ENCODE data around the gene LRRC8C.
"Not testable (repeated sequence)": the region's sequence is repeated elsewhere in the genome, so short reads cannot be mapped to it uniquely, and the experiment has no call there.

Gene LRRC8C

GRCh38 chr1:89624715-89625323 is 8.1 kb upstream of the LRRC8C start:
- peaks cover 2 to 11% (median 5%) of the 10 kb centered on the region in 10 experiments; a peak in 15 of 20 replicates for H3K4me1 ChIP-seq
- 0 out of 22 replicates have a peak, but pooled peaks cover 0 to 4% (median 0%) of the 10 kb centered on the region in 11 experiments for H4K20me1 ChIP-seq
- H3K27me3 ChIP-seq: no peaks in the 10 kb centered on the region
- H3K4me3 ChIP-seq: no peak overlapping the region
- peaks cover 4 to 54% (median 29%) of the 10 kb centered on the region in 11 experiments; a peak in 18 of 22 replicates for H3K36me3 ChIP-seq
- H3K27ac ChIP-seq: no peak overlapping the region
- H3K9me3 ChIP-seq (replicated peaks in 1 of 11): no peaks in the 10 kb centered on the region
- TF ChIP-seq Cebpa-rat (IDR thresholded peaks at IDR 0.05): no peak
- no peak overlapping the region for H3K4me2 ChIP-seq
- H3K9ac ChIP-seq: no peak overlapping the region

DNA sequence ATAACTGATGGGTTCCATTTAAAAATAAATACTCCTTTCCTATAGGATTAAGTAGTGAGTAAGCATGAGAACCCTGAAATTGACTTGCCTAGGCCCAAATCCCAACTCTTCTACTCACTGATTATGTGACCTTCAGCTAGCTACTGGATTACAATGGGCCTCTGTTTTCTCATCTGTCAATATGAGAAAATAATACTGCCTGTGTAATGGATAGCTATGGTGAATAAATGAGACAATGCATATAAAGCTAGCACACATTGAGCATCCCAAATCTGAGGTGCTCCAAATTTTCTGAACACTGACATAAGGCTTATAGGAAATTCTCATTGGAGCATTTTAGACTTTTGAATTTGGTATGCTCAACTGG is 5.3 kb upstream of the LRRC8C start:
- H3K36me3 ChIP-seq: peaks cover 4 to 58% (median 26%) of the 10 kb centered on the region in 11 experiments; a peak in 17 of 22 replicates
- H3K9me3 ChIP-seq (replicated peaks in 1 of 11): no peaks in the 10 kb centered on the region
- H4K20me1 ChIP-seq: 0 out of 22 replicates have a peak, but pooled peaks cover 0 to 4% (median 0%) of the 10 kb centered on the region in 11 experiments

DNA sequence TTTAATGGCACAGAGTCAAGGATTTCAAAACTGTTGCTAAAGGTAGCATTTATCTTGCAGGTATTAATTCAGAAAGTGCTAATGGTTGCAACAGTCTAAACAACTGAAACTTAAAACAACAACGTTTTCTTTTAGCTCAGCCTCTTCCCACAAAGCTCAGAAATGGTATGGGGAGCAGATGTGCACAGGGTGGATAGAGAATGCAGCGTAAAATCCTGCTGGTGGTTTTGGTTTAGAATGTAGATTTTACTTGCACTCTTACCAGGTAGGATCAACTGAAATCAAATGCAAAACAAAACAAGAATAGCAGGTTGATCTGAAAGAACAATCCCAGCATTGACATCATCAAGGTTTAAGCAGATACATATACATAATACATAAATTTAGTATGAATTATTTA is 3.8 kb upstream of the LRRC8C start:
- H3K9me3 ChIP-seq (replicated peaks in 1 of 11): no peaks in the 10 kb centered on the region
- peak overlapping the region in 5 of 11 experiments; percentile 88 to 98 (median 89); a peak in 8 of 22 replicates for H3K4me2 ChIP-seq
- H3K27ac ChIP-seq: no peak overlapping the region
- H3K4me3 ChIP-seq: no peak overlapping the region
- H4K20me1 ChIP-seq: peaks cover 0 to 4% (median 0%) of the 10 kb centered on the region in 11 experiments; a peak in 5 of 22 replicates
- H3K36me3 ChIP-seq: peaks cover 5 to 55% (median 23%) of the 10 kb centered on the region in 11 experiments; a peak in 18 of 22 replicates
- no peak for TF ChIP-seq Cebpa-rat (IDR thresholded peaks at IDR 0.05)
- H3K4me1 ChIP-seq: peaks cover 28 to 36% (median 31%) of the 10 kb centered on the region in 10 experiments
- no peak overlapping the region for H3K9ac ChIP-seq
- H3K27me3 ChIP-seq: no peaks in the 10 kb centered on the region

More for the DNA sequence above, 5.3 kb upstream of the LRRC8C start:
- no peak for TF ChIP-seq Cebpa-rat (IDR thresholded peaks at IDR 0.05)
- no peak overlapping the region for H3K4me3 ChIP-seq
- no peaks in the 10 kb centered on the region for H3K27me3 ChIP-seq
- H3K9ac ChIP-seq: no peak overlapping the region
- no peak overlapping the region for H3K27ac ChIP-seq
- no peak overlapping the region for H3K4me2 ChIP-seq
- H3K4me1 ChIP-seq: peaks cover 28 to 36% (median 31%) of the 10 kb centered on the region in 10 experiments

- peak overlapping the region; percentile 85 to 98 (median 90); a peak in 19 of 22 replicates for H3K4me2 ChIP-seq
These were observed 3.3 kb upstream of the LRRC8C start for GRCh38 chr1:89629600-89629999.

GRCh38 chr1:89630048-89630447 is 2.9 kb upstream of the LRRC8C start:
- H3K27me3 ChIP-seq: no peaks in the 10 kb centered on the region
- no peak overlapping the region for H3K27ac ChIP-seq
- peaks cover 28 to 36% (median 32%) of the 10 kb centered on the region in 10 experiments for H3K4me1 ChIP-seq
- H3K36me3 ChIP-seq: peaks cover 8 to 54% (median 24%) of the 10 kb centered on the region in 11 experiments; a peak in 20 of 22 replicates
- H3K4me3 ChIP-seq: no peak overlapping the region; a peak in 1 of 20 replicates
- no peaks in the 10 kb centered on the region for H3K9me3 ChIP-seq (replicated peaks in 1 of 11)
- H4K20me1 ChIP-seq: peaks cover 0 to 6% (median 0%) of the 10 kb centered on the region in 11 experiments; a peak in 5 of 22 replicates
- no peak overlapping the region for H3K9ac ChIP-seq
- H3K4me2 ChIP-seq: peak overlapping the region; percentile 85 to 98 (median 90); a peak in 20 of 22 replicates
- no peak for TF ChIP-seq Cebpa-rat (IDR thresholded peaks at IDR 0.05)

More at GRCh38 chr1:89629600-89629999, 3.3 kb upstream of the LRRC8C start:
- H3K4me3 ChIP-seq; H3K9me3 ChIP-seq (replicated peaks in 1 of 11); H4K20me1 ChIP-seq; H3K27me3 ChIP-seq; H3K27ac ChIP-seq; H3K9ac ChIP-seq: not testable (repeated sequence)
- H3K4me1 ChIP-seq: peaks cover 28 to 36% (median 31%) of the 10 kb centered on the region in 10 experiments
- peaks cover 8 to 55% (median 27%) of the 10 kb centered on the region in 11 experiments; a peak in 20 of 22 replicates for H3K36me3 ChIP-seq

GRCh38 chr1:89631816-89632656 is 884 bp upstream of the LRRC8C start:
- H3K36me3 ChIP-seq: peaks cover 7 to 55% (median 30%) of the 10 kb centered on the region in 11 experiments; a peak in 16 of 22 replicates
- H3K9me3 ChIP-seq (replicated peaks in 1 of 11): no peaks in the 10 kb centered on the region
- no peak for TF ChIP-seq Cebpa-rat (IDR thresholded peaks at IDR 0.05)
- H3K9ac ChIP-seq: peak overlapping the region; percentile 91 to 99 (median 98)
- H3K27me3 ChIP-seq: no peaks in the 10 kb centered on the region
- peaks cover 15 to 23% (median 17%) of the 10 kb centered on the region in 11 experiments; a peak in 19 of 22 replicates for H4K20me1 ChIP-seq
- peak overlapping the region; percentile 44 to 99 (median 97); a peak in 21 of 22 replicates for H3K27ac ChIP-seq
- H3K4me3 ChIP-seq: peak overlapping the region; percentile 77 to 98 (median 91)
- H3K4me1 ChIP-seq: peaks cover 37 to 54% (median 47%) of the 10 kb centered on the region in 10 experiments
- H3K4me2 ChIP-seq: peak overlapping the region; percentile 85 to 98 (median 90)

DNA sequence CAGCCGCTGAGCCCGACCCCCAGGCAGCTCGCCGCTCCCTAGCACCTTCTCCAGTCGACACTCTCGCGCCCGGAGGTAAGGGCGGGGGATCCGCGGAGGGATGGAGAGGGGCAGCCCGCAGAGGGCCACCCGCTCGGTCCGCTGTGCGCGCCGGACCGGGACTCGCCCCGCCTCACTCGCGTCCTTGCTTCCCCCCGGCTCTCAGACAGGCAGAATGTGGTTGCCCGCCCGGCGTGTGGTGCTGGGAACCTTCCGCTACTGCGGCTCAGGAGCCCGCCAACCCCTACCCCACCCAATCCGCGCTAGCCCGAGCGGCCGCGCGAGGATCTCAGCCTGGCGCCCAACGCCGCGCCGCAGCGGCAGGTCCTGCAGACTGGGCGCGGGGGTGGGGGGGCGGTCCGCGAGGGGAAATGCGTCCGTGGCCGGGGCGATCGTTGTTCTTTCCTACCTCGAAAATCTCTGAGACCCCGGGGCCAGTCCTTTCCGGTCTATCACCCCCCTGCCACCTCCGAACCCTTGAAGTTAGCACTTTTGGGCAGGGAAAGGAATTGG is 404 bp downstream of the LRRC8C start:
- TF ChIP-seq Cebpa-rat (IDR thresholded peaks at IDR 0.05): no peak
- H3K4me1 ChIP-seq: peaks cover 50 to 67% (median 59%) of the 10 kb centered on the region in 10 experiments
- H3K4me3 ChIP-seq: peak overlapping the region; percentile 77 to 98 (median 91)
- H3K9me3 ChIP-seq (replicated peaks in 1 of 11): peaks cover 0 to 6% (median 0%) of the 10 kb centered on the region in 11 experiments; a peak in 5 of 22 replicates
- peaks cover 28 to 36% (median 30%) of the 10 kb centered on the region in 11 experiments; a peak in 19 of 22 replicates for H4K20me1 ChIP-seq
- no peaks in the 10 kb centered on the region for H3K27me3 ChIP-seq
- peak overlapping the region; percentile 33 to 98 (median 89); a peak in 21 of 22 replicates for H3K4me2 ChIP-seq
- peak overlapping the region; percentile 91 to 99 (median 98) for H3K9ac ChIP-seq
- H3K36me3 ChIP-seq: peaks cover 6 to 65% (median 40%) of the 10 kb centered on the region in 11 experiments; a peak in 17 of 22 replicates
- H3K27ac ChIP-seq: peak overlapping the region; percentile 84 to 99 (median 97)

- Histone ChIP-seq H3K27ac (peak overlapping the region; percentile 84 to 99 (median 97)), H3K9me3 (replicated peaks in 1 of 11) (peaks cover 0 to 7% (median 0%) of the 10 kb centered on the region in 11 experiments; a peak in 6 of 22 replicates), H4K20me1 (peaks cover 35 to 40% (median 37%) of the 10 kb centered on the region in 11 experiments; a peak in 21 of 22 replicates), H3K27me3 (no peaks in the 10 kb centered on the region), H3K36me3 (peaks cover 1 to 65% (median 41%) of the 10 kb centered on the region in 11 experiments; a peak in 20 of 22 replicates), H3K4me2 (peak overlapping the region; percentile 33 to 98 (median 89)), H3K9ac (peak overlapping the region; percentile 91 to 99 (median 98)), H3K4me1 (peaks cover 55 to 71% (median 63%) of the 10 kb centered on the region in 10 experiments), H3K4me3 (peak overlapping the region; percentile 77 to 98 (median 91))
- TF ChIP-seq Cebpa-rat (IDR thresholded peaks at IDR 0.05): no peak
These were observed 1.1 kb downstream of the LRRC8C start for GRCh38 chr1:89633800-89634625.

Data from BLaER1 treated with 17β-estradiol and CSF1 and Interleukin-3, amounts not matched to agents 10 nM and 100 nM (cell line).